AG04449 (cell line): ENCODE measurements around the gene ANKRD11.
"Not testable (repeated sequence)": the region's sequence is repeated elsewhere in the genome, so short reads cannot be mapped to it uniquely, and the experiment has no call there.

ENCODE experiments used
- CTCF ChIA-PET: fragments of 350-600 bp; formaldehyde crosslinking; extraction: SDS; loops from one replicate; lab custom pipeline; 2021; ENCODE audit warnings: antibody characterized with exemption; lab: Yijun Ruan, JAX
- POLR2A ChIA-PET: fragments of 400-600, 350-600 bp; formaldehyde crosslinking; extraction: SDS; loops from one replicate; lab custom pipeline; 2020; ENCODE audit warnings: antibody characterized with exemption, inconsistent platforms; lab: Yijun Ruan, JAX
- DNase-seq: peaks from one replicate; pipeline ENCODE4 v3.0.0-alpha.2; 2010; ENCODE audit warnings: low read depth, low spot score
- H3K4me3 ChIP-seq: 2 replicates; pipeline ENCODE4 v1.5.1; 2011; ENCODE audit warnings: low read depth, mild to moderate bottlenecking, control low read depth, low read length
- TF ChIP-seq, protein P1 (sequence below): IDR thresholded peaks from one replicate; pipeline ENCODE4 v1.5.1; 2011; ENCODE audit warnings: mild to moderate bottlenecking, moderate library complexity, low read length, control low read depth, inconsistent platforms; ENCODE audit not compliant: insufficient read depth; ENCODE audit errors: missing control alignments

ANKRD11 gene

DNA sequence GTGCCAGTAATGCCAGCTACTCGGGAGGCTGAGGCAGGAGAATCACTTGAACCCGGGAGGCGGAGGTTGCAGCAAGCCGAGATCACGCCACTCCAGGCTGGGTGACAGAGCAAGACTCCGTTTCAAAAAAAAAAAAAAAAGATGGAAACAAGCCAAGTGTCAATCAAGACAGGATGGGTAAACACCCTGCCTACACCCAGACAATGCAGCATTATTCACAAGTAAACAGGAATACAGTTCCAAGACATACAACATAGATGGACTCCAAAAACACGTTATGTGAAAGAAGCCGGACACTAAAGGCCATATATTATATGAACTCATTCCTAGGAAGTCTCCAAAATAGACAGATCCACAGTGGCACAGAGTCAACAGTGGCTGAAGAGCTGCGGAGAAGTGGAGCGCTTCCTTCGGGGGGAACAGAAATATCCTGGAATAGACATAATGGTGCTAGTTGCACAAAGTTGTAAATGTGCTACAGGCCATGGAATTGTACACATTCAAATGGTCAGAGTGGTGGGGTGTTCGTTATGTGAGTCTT lies 33.9 kb downstream of the ANKRD11 start:
- no peak for DNase-seq
- TF ChIP-seq, protein P1, sequence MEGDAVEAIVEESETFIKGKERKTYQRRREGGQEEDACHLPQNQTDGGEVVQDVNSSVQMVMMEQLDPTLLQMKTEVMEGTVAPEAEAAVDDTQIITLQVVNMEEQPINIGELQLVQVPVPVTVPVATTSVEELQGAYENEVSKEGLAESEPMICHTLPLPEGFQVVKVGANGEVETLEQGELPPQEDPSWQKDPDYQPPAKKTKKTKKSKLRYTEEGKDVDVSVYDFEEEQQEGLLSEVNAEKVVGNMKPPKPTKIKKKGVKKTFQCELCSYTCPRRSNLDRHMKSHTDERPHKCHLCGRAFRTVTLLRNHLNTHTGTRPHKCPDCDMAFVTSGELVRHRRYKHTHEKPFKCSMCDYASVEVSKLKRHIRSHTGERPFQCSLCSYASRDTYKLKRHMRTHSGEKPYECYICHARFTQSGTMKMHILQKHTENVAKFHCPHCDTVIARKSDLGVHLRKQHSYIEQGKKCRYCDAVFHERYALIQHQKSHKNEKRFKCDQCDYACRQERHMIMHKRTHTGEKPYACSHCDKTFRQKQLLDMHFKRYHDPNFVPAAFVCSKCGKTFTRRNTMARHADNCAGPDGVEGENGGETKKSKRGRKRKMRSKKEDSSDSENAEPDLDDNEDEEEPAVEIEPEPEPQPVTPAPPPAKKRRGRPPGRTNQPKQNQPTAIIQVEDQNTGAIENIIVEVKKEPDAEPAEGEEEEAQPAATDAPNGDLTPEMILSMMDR, result no peak
- ChIA-PET POLR2A (no interaction called here), CTCF (no interaction called here)
- H3K4me3 ChIP-seq, result no peak overlapping the region

DNA sequence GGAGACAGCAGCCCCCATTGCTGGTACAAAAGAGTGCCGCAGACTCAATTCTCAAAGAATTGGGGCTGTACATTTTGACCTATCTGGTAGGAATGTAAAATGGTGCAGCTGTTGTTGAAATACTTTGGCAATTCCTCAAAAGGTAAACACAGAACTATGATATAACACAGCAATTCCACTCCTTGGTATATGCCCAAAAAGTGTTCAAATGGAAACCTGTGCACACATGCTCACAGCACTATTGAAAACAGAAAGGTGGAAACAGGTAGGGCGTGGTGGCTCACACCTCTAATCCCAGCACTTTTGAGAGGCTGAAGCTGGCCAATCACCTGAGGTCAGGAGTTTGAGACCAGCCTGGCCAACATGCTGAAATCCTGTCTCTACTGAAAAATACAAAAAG lies 34.7 kb downstream of the ANKRD11 start:
- ChIA-PET CTCF (interaction anchor here (1.4 kb wide), 1 partner anchor 13 kb away, joined by 4 read pairs; no protein-coding TSS in a partner anchor), POLR2A (interaction anchor here (0.6 kb wide), 1 partner anchor 20 kb away, joined by 3 read pairs; no protein-coding TSS in a partner anchor)
- TF ChIP-seq, protein P1, result no peak

DNA sequence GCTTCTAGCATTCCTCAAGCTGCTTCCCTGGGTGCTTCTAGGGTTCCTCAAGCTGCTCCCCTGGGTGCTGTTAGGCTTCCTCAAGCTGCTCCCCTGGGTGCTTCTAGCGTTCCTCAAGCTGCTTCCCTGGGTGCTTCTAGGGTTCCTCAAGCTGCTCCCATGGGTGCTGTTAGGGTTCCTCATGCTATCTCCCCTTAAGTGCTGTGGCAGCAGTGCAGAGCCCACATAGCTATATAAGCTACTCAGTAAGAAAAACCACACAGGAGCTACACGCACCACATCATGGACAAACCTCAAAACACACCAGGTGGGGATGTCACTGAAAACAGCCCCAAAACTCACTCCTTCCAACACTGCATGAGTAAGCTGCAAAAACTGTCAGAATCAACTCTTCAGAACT lies 35.2 kb downstream of the ANKRD11 start:
- TF ChIP-seq, protein P1, result no peak
- no peak overlapping the region for H3K4me3 ChIP-seq
- CTCF ChIA-PET, result interaction anchor here (1.4 kb wide), 1 partner anchor 13 kb away, joined by 4 read pairs; no protein-coding TSS in a partner anchor
- POLR2A ChIA-PET, result interaction anchor here (0.8 kb wide), 1 partner anchor 10 kb away, joined by 3 read pairs; no protein-coding TSS in a partner anchor
- no peak for DNase-seq

More for the DNA sequence above, 34.7 kb downstream of the ANKRD11 start:
- no peak overlapping the region for H3K4me3 ChIP-seq
- no peak for DNase-seq

DNA sequence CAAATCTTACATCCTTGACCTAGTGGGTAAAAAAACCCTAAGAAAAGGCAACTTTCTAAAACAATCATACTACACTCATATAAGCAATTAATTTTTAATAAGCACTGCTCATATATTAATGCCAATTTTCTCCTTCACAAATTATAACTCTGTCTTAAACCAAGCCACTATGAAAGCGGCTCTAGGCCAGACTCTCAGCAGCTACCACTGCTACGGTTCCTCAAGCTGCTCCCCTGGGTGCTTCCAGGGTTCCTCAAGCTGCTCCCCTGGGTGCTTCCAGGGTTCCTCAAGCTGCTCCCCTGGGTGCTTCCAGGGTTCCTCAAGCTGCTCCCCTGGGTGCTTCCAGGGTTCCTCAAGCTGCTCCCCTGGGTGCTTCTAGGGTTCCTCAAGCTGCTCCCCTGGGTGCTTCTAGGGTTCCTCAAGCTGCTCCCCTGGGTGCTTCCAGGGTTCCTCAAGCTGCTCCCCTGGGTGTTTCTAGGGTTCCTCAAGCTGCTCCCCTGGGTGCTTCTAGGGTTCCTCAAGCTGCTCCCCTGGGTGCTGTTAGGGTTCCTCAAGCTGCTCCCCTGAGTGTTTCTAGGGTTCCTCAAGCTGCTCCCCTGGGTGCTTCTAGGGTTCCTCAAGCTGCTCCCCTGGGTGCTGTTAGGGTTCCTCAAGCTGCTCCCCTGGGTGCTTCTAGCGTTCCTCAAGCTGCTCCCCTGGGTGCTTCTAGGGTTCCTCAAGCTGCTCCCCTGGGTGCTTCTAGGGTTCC lies 35.8 kb downstream of the ANKRD11 start:
- ChIA-PET POLR2A (interaction anchor here (0.8 kb wide), 1 partner anchor 10 kb away, joined by 3 read pairs; no protein-coding TSS in a partner anchor), CTCF (interaction anchor here (1.4 kb wide), 1 partner anchor 12 kb away, joined by 4 read pairs; no protein-coding TSS in a partner anchor)
- not testable (repeated sequence) for DNase-seq, H3K4me3 ChIP-seq

DNA sequence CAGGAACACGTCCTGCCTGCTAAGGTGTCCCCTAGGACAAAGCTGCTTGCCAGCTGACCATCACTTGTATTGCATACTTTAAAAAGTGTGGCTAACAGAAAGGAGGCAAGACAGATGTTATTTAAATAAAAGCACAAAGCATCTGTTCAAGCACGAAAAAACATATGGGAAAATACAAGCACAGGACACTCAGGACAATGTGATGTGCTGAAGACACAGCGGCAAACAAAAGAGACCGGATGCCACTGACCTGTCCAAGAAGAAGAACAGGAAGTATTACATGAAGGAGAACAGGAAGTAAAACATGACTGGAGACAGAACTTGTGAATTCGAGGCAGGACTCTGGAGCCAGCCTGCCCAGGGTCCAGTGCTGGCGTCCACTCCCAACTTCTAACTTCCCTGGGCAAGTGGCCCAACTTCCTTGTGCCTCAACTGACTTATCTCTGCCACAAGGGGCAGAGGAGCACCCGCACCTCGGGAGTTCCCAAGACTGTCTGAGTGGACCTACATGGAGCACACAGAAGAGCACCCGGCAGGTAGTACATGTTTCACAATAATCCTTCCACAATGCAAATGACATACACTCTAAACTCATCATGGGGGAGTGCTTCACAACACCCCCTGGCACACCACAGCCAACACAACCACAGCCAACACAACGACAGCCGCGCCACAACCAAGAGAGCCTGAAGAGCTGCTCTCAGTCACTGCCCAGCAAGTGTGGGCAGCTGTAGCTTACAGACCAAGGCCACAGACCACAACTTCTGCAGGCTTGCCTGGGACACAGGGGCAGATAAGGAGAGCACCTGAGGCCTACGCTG lies 36.6 kb downstream of the ANKRD11 start:
- DNase-seq, result no peak
- TF ChIP-seq, protein P1, result no peak
- ChIA-PET POLR2A (no interaction called here), CTCF (no interaction called here)
- H3K4me3 ChIP-seq, result no peak overlapping the region

DNA sequence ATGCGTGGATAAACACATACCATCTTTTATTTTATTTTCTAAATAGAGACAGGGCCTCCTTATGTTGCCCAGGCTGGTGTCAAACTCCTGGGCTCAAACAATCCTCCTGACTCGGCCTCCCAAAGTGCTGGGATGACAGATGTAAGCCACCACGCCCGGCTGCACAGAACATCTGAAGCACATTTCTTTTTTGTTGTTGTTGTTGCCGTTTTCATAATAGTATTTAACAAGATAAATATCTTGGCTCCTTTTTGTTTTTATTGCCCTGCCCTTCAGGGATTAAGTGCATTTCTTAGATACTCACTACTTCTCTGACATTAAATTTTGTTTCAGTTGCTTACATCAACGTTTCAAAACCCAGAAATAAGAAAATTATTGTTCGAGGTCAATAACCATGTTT lies 37.4 kb downstream of the ANKRD11 start:
- POLR2A ChIA-PET, result no interaction called here
- CTCF ChIA-PET, result no interaction called here
- no peak overlapping the region for H3K4me3 ChIP-seq
- DNase-seq, result no peak
- TF ChIP-seq, protein P1, result no peak
